HG02642 (cell line): ENCODE data around the gene CXXC1.
"Not testable (repeated sequence)": the region's sequence is repeated elsewhere in the genome, so short reads cannot be mapped to it uniquely, and the experiment has no call there.

Experiments
- ATAC-seq: cut with Tn5 transposase; IDR thresholded peaks from one replicate; pipeline ENCODE4 v1.9.1; 2021; ENCODE audit warnings: mild to moderate bottlenecking; ENCODE audit not compliant: unreplicated experiment, poor library complexity

Gene CXXC1

GRCh38 chr18:50298443-50299284, 11.2 kb upstream of the CXXC1 start:
- no peak for ATAC-seq

DNA sequence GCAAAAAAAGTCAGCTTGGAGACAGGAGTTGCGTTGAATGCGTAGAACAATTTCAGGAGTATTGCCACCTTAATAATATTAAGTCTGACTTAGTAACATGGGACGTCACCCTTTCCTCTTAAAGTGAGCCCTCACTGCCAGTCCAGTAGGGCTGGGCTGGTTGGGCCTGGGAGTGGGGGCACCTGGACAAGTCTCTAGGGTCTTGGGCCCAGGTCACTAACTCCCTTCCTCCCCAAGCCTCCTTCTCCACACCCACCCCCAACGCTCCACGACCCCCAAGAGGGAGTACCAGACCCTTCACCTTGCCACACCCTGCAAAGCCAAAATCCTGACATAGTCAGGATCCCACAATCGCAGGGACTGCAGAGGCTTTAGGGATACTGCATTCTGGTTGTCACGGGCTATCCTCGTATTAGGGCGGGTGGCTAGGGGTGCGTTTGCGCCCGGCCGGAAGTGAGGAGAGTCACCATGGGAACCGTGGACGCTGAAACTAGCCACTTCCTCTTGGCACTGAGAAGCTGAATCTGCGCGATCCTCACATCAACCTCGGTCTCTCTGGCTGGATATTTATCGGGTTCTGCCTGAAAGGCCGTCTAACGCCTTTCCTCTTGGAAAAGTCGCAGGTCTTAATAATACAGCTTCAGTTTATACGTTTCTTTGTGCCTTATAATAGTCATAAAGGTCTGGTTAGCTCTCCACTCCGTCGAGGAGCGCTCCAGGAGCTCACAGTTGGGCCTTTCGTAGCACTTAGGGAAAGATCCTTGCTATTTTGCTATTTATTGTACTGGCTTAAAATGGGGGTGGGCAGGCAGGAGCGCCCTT, 10.3 kb upstream of the CXXC1 start:
- peak; percentile 100 for ATAC-seq

- ATAC-seq, result no peak
These were observed 5.5 kb upstream of the CXXC1 start for GRCh38 chr18:50293039-50293438.

GRCh38 chr18:50289108-50289443, 1.6 kb upstream of the CXXC1 start:
- ATAC-seq, result no peak

GRCh38 chr18:50288348-50289107, 1.0 kb upstream of the CXXC1 start:
- ATAC-seq, result not testable (repeated sequence)

- ATAC-seq, result no peak
These were observed 458 bp downstream of the CXXC1 start for GRCh38 chr18:50287028-50287440.

- ATAC-seq, result no peak
These were observed 983 bp downstream of the CXXC1 start for GRCh38 chr18:50286391-50287027.

- ATAC-seq, result no peak
These were observed 1.7 kb downstream of the CXXC1 start for GRCh38 chr18:50285631-50286321.

GRCh38 chr18:50285071-50285470, 2.4 kb downstream of the CXXC1 start:
- no peak for ATAC-seq

DNA sequence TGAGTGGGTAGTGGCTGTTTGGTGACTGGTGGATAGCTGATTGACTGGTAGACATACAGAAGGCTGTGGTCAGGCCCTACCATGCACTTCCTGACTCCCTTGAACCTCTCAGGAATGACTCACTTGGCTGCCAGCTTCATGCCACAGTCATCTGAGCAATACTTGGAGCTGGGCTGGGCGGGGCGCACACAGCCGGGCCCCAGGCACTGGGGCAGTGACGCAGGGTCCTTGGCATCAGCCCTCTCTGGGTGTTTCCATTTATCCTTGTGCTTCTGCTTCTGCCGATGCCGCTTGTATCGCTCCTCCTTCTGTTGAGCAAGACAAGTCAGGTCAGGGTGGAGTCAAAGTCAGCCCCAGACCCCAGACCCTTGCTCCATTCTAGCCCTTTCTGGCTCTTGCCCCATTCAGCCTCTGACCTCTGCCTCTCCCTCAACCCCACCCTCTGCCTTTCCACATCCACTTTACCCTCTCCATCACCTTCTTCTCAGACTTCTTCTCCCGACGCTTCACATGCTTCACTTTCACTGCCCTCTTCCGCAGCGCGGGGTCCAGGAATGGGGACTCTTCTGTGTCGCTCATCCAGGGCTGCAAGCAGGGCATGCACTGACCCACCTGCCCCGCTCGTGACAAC, 3.1 kb downstream of the CXXC1 start:
- ATAC-seq, result no peak

DNA sequence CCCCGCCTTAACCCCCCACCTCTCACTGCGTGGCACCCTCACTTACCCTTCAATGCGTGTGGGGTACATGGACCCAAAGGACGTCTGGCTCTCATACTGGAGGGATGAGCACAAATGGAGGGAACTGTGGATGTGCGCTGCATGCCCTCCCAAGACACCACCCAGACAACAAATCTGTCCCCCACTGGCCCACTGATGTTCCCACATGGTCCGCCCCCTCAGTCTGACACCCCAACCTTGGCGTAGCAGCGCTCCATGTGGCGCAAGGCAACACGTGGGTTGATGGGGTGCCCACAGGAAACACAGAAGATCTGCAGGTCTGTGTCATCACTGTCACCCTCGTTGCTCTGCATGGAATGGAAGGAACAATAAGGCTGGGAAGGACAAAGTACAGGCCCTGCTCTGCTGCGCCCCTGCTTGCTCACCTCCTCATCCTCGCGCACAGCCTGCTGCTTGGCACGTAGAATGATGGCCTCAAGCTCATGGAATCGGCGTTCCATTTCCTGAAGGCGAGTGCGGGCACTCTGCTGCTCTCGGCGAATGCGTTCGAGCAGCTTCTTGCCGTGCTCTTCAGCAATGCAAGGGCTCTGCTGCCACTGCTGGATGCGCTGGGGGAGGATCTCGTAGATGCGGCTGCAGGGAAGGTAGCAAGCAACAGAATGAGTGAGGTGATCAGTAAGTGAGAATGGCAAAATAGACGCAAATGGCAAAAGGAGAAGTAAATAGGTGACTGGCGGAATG, 3.9 kb downstream of the CXXC1 start:
- no peak for ATAC-seq

- no peak for ATAC-seq
These were observed 4.8 kb downstream of the CXXC1 start for GRCh38 chr18:50282521-50283335.

DNA sequence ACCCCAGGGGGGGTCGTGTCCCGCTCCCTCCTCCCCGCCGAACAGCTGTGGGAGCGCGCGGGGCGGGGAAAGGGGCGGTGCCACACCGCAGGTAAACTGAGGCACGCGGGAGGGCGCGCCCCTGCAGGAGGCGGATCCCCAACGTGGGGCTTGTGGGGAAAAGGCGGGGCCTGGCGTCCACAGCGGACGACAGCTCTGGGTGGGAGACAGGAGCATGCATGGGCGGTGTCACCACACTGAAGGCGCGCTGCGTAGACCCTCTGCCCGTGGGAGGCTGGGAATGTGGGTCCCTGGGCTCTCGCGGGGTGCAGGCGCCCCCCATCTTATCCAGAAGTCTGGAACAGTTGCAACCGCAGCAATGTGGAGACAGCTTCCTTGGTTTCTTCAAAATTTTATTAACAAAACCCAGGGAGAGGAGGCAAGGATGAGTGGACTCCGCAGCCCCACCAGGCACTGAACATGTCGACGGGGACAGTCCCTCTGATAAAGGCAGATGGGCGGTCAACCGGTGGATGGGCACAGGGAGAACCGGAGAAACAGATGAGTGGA, 5.4 kb downstream of the CXXC1 start:
- peak; percentile 2 for ATAC-seq

DNA sequence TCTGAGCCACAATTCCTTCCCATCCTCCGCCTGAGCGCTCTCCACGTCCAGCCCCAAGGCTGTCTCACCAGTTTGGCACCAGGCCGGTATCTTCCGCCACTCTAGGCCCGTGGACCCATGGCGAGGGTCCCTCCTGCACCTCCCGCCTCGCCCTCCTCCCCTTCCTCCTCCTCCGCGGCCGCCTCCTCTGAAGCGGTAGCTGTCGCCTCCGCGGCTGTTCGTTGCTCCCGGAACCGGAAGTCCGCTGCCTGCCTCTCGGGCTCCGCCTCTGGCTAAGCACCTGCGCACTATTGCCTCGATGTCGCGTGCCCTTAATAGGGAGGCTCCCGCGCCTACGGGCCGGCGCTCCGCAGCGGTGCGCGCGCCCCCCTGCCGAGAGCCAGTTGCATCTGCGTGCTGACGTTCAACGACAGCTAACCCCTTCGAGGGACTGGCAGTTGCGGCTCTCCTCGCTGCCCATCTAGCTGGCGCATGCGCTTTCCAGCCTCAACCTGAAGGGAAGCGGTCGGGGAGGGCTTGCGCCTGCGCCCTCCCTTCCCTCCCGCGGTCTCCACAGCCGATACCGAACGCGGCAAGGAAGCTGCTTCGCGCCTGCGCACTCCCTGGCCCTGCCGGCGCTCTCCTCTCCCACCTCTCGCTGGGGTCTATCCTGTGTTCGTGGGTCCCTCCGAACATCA, 6.1 kb downstream of the CXXC1 start, which contains the start of gene MBD1:
Gene MBD1 (minus strand): TSS at position 229 of the 677 bp plus-strand sequence. CDS start 1,531 bp downstream, outside the sequence.
- peak; percentile 90 for ATAC-seq

GRCh38 chr18:50280707-50281294, 6.7 kb downstream of the CXXC1 start:
- no peak for ATAC-seq

GRCh38 chr18:50279752-50280151, 7.7 kb downstream of the CXXC1 start:
- no peak for ATAC-seq
